Umbilical cord (tissue), 2 donors: ENCODE data around the gene GABPB1. TPM values are rescaled to one million over a fixed set of nuclear protein-coding genes. Genes with fewer than 3 reads are reported as not detected.
"Not testable (repeated sequence)": the region's sequence is repeated elsewhere in the genome, so short reads cannot be mapped to it uniquely, and the experiment has no call there.

Source experiments
- DNase-seq: peaks from one replicate; pipeline ENCODE4 v3.0.0-alpha.2; 2015; ENCODE audit warnings: low spot score
- total RNA-seq: library from RNA; depleted of rRNA; stranded (reverse); fragments of >200 nt; gene quantifications from one replicate; pipeline ENCODE4 v1.2.3, GENCODE V29; 2014; ENCODE audit warnings: low replicate concordance; ENCODE audit not compliant: insufficient read depth

Gene GABPB1
- total RNA-seq = 41.4 TPM

- DNase-seq = peak; percentile 96
Measured at GRCh38 chr15:50354838-50355618, at the start of gene GABPB1. Gene GABPB1 (minus strand): TSS chr15:50355198. CDS start chr15:50309798, 45,400 bp downstream.

GRCh38 chr15:50391561-50391960 is 36.6 kb upstream of the GABPB1 start:
- DNase-seq = not testable (repeated sequence)

DNA sequence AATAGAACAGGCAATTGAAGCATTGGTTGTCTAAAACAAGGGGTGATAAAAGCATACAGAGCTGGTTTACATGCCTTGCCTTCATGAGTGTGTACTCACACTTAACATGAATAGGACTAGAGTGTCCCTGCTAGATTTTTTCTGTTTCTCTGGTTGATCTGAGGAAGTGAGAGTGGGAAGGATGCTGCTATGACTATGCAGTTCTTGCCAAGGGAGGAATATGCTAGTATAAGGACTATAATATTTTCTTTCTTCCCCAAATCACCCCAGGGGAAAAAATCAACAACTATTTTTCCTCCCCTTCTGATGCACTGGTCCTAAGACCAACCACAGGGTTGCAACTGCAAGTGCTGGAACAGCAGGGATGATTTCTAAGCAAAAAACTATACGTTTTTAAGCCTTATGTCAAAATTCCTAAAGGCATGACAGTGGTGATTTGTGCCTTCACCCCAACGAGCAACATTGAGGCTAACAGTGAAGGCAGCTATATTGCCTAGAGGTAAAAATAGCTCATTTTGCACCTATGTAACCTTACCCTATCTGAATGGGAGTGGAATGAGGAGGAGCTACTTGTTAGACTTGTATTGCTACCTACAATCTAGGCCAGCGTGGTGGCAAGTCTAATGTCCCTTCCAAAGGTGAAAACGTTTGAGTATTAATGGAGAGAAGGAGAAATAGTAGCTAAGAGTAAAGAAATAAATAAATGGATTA is 35.7 kb upstream of the GABPB1 start:
- DNase-seq = peak; percentile 19

GRCh38 chr15:50382408-50382807 is 27.4 kb upstream of the GABPB1 start:
- DNase-seq = not testable (repeated sequence)

DNA sequence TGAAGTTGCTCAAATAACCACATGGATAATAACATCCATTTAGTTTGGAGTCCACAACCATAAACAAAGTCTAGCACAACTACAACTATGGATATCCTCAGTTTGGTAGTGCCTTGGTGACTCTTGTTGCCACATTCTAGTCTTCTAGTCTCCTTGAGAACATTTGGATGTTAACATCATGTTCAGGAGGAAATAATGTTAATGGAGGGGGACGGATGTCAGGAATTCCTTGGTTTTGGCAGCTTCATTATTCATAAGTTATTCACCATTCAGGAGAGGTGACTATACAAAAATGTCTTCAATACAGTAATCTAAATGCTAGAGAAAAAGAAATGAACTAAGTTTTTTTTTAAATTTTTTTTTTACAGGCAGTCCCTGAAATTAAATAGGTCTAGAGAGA is 26.4 kb upstream of the GABPB1 start:
- DNase-seq = no peak

DNA sequence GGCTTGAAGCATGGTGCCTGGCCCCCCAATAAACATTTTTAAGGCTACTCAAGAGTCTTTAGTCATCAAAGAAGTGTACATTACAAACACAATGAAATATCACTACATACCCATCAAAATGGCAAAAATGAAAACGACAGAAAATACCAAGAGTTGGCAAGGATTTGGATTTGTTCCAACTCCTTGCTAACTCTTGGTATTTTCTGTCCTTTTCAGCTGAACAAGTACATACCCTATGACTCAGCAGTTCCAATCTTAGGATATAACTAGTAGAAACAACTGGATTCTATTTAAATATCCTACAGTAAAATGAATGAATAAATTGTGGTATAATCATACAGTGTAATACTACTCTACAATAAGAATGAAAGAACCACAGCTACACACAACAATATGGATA is 25.1 kb upstream of the GABPB1 start:
- DNase-seq = no peak

GRCh38 chr15:50379413-50379812 is 24.4 kb upstream of the GABPB1 start:
- not testable (repeated sequence) for DNase-seq

- no peak for DNase-seq
Measured at GRCh38 chr15:50378776-50379175, 23.8 kb upstream of the GABPB1 start.

- no peak for DNase-seq
Measured at GRCh38 chr15:50377867-50378751, 23.1 kb upstream of the GABPB1 start.

- DNase-seq = not testable (repeated sequence)
Measured at GRCh38 chr15:50369564-50369963, 14.6 kb upstream of the GABPB1 start.

GRCh38 chr15:50365971-50366370 is 11.0 kb upstream of the GABPB1 start:
- DNase-seq = no peak

DNA sequence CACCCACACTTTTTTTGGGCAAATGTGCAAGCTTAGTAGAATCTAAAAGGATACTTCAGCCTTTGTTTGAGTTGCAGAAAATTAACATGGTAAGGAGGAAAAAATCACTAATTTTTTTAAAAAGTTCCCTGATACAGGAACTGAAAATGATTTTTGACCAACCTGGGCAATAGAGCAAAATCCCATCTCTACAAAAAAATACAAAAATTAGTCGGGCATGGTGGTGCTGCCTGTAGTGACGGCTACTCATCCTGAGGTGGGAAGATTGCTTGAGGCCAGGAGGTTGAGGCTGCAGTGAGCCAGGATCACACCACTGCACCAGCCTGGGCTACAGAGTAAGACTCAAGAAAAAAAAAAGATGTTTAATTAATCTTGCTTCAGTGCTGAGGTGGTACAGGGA is 10.6 kb upstream of the GABPB1 start:
- no peak for DNase-seq

DNA sequence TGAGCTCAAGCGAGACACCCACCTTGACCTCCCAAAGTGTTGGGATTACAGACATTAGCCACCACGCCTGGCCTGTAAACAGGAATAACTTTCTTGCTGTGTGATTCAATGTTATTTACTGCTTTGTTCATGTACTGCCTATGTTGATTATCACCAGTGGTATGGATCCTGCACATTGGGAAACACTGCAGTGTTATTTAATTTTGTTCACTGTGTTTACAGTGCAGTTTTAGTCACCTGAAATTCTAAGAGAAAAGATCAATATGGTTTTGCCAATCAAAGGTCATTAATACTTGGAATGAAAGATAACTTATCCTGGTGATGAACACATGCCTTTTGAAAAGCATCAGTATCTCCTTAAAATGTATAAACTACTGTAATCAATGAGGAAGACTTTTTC is 8.6 kb upstream of the GABPB1 start:
- no peak for DNase-seq

GRCh38 chr15:50361756-50362155 is 6.8 kb upstream of the GABPB1 start:
- no peak for DNase-seq

- no peak for DNase-seq
Measured at GRCh38 chr15:50358845-50359244, 3.8 kb upstream of the GABPB1 start.

- no peak for DNase-seq
Measured at GRCh38 chr15:50355980-50356379, 982 bp upstream of the GABPB1 start.

GRCh38 chr15:50355619-50355905 is 564 bp upstream of the GABPB1 start:
- no peak for DNase-seq

GRCh38 chr15:50353975-50354837 is 792 bp downstream of the GABPB1 start:
- peak; percentile 87 for DNase-seq

DNA sequence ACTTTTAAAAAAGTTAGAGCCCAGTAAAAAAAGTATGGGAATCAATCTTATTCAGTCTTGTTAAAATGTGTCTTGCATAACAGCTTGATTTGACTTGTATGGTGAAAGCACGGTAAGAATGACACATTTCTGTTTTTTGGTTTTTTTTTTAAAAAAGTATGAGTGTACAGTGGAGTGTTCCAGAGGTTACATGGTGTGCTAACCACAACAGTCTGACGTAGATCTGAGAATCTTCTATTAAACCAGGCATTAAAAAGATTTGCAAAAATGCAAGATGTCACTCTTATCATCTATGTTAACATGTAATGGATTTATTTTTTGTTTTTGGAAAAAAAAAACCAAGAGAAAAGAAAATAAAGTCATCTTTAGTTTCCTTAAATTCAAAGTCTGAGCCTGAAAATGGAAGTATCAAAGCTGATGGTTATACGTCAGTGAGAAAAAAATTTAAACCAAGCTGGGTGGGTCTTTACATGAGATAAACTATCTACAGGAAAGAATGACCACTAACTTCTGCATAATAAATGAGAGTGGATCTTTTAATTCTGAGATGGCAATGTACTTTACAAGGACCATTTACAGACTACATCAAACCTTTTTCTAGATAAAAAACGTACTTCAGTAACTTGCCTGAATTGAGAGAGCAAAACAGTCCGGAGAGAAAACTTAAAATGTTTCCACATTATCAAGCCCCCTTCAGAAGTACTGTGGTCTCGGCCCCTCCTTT is 1.6 kb downstream of the GABPB1 start:
- DNase-seq = peak; percentile 78

- no peak for DNase-seq
Measured at GRCh38 chr15:50350621-50351020, 4.4 kb downstream of the GABPB1 start.

- DNase-seq = no peak
Measured at GRCh38 chr15:50345298-50345697, 9.7 kb downstream of the GABPB1 start.
